Stimulated activated CD4-positive, alpha-beta T cell treated with anti-CD3 and anti-CD28 coated beads, Interleukin-2, amount 100 ng/mL, for 4 hours (primary cell): ENCODE results near the gene GPR68.
"Not testable (repeated sequence)": the region's sequence is repeated elsewhere in the genome, so short reads cannot be mapped to it uniquely, and the experiment has no call there.

Experiments used
- DNase-seq: peaks from one replicate; pipeline ENCODE4 v3.0.0-alpha.2; 2020; ENCODE audit warnings: low read depth

The GPR68 gene

DNA sequence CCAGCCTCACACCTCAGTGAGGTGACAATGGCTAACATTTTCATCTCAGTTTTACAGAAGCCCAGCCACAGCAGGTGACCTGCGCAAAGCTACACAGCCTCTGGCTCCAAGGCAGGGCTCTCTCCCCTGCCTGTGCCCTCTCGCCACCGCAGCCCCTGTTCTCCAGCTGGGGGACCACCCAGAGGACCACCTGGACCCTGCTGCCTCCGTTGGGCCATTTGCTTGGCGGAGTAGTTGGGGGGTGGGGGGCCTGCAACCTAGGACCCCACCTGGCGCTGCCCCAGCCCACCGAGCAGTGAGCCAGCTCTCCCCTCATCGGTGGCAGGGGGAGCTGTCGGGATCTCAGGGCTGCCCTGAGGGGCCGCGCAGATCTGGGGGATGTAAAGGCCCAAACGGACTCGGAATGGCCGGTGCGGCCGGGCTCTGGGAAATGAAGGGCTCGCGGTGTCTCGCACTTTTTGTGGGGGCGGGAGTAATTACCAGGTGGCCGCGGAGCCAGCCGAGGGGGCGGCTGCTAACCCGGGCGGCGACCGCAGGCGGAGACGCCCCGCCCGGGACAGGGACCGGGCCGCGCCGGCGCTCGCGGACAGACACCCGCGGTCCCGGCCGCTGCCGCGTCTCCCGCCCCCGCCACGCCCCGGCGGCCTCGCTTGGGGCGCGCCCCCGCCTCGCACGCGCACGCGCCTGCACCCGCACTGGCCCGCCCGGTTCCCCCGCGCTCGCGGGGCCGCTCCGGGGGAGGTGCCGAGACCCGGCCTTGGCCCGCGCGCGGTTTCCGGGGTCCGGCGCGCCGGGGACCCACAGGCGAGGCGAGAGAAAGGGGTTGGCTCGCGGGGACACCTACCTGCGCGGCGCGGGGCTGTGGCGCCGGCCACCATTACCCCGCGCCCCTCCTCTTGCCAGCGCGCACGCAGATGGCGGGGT, 8.6 kb upstream of the GPR68 start:
- no peak for DNase-seq

DNA sequence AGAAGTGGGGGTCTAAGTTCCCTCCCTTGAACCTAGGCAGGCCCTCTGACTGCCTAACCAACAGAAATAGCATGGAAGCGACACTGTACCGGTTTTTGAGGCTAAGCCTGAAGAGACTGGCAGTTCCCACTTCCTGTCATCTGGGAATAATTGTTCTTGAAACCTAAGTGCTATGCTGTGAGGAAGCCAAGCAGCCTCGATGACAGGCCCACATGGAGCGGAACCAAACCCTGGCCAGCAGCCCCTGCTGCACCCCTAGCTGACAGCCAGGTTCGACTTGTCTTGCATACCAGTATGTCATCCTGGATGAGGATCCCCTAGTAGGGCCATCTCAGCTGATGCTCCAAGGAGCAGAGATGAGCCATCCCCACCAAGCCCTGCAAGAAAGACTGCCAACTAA, 6.4 kb upstream of the GPR68 start:
- no peak for DNase-seq

DNA sequence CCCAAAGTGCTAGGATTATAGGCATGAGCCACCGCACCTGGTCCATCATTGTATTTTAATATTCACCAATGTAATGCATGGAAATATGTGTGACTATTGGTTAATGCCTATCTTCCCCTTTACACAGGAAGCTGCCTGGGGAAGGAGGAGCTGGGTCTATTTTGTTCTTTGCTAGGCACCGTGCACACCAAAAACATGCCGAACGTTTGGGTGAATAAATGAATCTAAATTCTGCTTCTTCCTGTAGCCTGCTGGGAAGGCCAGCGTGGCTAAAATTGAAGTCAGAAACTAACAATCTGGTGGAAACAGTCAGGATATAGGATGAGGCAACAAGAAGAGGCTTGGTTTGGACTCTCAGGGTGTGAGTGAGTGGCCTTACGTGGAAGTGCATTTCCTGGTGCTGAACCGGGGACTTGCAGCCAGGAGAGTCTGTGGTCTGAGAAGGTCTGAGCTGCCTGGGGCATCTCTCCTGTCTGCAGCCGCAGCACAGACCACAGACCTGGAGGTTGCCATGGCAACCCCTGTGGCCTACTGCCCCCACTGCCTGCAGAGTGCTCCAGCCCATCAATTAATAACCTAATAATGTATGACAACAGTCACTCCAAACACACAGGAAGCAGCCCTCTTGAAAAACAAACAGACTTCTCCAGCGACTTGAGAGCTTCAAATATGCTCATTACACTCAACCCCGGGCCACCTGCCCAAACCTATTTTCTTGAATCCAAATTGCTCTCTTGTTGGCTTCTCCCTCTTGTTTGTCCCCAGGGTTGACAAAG, 5.5 kb upstream of the GPR68 start:
- no peak for DNase-seq

DNA sequence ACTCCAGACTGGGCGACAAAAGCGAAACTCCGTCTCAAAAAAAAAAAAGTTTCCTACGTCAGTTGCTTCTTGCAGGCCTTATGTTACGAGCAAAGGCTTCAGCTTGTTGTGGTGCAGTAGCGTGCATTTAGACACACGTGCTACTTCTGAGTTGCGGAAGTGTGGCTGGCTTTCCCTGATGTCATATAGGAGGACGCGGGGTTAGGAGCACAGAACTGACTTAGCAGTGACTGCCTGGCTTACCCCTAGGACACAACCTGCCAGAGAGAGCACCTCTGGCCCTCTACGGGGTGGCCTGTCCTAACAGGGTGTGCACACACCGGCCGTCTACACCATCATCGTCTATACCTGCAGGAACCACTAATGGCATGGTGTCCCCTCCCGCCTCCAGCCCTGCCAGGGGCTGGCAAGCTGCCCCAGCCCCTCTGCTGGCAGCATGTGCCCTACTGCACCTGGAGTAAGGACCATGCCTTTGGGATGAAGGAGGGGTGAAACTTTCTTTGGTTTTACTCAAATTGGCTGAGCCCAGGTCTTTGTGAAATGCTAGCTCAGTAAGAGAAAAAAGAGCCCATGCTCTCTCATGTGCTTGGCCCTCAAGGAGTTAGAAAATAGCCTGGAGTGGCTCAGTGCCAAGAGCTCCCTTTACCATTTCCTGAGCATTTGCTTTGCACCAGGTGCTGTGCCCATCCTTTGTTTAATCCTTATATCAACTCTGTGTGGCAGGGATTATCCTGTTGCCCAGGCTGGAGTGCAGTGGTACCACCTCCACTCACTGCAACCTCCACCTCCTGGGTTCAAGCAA, 1.7 kb upstream of the GPR68 start:
- peak; percentile 72 for DNase-seq

DNA sequence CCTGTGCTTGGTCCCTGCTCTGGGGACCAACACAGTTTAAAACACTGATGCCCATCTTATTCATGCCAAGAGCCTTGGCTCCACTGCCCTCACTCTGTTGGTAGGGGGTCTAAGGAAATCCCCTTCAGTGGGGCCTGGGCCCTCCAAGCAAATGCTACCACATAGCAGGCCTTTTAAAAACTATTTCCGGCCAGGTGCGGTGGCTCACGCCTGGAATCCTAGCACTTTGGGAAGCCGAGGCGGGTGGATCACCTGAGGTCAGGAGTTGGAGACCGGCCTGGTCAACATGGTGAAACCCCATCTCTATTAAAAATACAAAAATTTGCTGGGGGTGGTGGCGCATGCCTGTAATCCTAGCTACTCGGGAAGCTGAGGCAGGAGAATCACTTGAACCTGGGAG, 1.1 kb upstream of the GPR68 start:
- not testable (repeated sequence) for DNase-seq

DNA sequence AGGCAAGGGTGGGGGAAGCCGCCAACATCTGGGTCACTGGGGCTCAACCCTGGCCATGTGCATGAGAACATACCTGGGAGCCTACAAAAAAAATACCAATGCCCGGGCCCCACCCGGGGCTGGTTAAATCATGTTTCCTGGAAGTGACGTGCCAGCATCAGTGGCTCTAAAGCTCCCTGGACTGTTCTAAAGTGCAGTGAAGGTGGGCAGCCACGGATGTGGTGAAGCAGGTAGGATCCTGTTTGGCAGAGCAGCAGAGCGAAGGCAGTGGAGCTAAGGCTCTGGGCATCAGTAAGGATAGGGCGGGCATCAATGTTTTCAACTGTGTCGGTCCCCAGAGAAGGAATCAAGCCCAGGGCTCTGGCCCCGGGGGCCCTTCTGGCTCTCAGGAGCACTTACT, 525 bp upstream of the GPR68 start:
- DNase-seq: peak; percentile 64

DNA sequence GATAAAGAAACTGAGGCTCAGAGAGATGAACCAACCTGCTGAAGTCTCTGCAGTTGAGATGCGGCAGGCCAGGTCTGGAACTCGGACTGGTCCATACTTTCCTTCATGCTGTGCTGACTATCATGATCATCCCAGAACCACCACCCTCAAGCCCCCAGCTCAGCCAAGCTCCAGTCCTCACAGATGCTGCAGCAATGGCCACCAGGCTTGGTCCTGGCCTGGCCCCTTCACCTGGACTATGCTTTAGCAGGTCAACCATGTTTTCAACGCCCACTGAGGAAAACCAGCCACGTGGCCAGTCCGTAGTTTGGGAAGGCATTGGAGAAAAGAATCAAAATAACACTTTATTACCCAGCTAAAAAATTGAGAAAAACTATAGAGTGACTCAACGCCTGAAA, 1.4 kb downstream of the GPR68 start:
- no peak for DNase-seq

DNA sequence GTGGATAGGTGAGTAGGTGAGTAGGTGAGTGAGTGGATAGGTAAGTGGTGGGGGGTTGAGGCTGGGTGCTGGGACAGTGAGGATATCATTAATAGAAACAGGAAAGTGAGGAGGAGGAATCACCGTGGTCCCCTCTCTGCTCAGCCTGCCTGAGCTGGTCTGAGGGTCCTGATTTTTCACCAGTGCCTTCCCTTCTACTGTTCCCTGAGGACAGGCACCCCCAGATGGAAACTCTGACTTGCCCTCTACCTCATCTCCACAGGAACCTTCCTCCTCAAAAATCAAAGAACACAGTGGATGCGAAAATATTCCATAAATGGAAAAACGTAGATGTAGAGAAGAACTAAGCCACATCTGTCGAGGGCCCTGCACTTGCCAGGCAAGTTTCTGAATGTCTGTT, 1.9 kb downstream of the GPR68 start:
- DNase-seq: no peak

DNA sequence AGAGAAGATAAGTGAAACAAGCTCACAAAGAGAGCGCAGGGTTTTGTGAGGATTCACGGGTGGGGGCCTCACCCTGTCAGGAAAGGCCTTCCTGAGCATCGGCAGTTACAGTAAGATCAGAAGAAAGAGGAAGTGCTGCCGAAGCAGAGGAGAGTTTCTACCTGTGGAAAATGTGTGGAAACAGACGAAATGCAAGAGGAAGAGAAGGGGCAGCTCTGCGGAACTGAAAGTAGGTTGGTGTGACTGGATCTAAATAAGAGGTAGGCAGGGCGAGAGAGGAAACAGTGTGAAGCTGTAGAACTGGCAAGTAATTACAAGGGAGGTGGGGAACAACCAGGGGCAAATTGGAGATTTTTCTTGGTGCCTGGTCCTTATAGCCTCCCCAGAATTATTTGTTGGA, 2.6 kb downstream of the GPR68 start:
- DNase-seq: no peak

DNA sequence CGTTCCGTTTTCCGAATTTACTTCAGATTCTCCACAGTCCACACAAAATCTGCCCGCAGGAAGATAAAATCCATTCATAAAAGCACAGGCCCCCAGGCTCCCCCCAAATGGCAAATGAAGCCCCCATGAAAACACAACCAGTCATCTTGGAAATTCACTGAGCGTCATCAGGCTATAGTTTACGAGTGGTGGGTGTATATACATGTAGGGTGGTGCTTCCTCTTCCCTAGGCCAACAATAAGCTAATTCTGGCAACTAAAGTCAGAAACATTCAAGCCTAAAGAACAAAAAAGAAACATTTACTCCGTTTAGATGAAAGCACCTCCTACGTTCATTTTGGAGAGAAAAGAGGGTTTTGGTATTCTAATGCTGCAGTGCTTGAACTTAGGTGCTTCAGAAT, 5.8 kb downstream of the GPR68 start:
- DNase-seq: no peak

DNA sequence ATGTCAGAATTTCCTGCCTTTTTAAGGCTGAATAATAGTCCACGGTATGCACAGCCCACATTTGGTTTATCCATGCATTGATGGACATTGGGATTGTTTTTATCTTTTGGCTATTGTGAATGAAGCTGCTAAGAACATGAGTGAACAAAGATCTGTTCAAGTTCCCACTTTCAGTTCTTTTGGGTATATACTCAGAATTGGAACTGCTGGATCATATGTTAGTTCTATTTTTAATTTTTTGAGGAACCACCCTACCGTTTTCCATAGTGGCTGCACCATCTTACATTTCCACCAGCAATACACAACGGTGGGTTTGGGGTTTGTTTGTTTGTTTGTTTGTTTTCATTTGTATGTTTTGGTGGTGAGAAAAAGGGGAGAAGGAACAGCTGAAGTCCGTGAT, 6.4 kb downstream of the GPR68 start:
- DNase-seq: no peak

DNA sequence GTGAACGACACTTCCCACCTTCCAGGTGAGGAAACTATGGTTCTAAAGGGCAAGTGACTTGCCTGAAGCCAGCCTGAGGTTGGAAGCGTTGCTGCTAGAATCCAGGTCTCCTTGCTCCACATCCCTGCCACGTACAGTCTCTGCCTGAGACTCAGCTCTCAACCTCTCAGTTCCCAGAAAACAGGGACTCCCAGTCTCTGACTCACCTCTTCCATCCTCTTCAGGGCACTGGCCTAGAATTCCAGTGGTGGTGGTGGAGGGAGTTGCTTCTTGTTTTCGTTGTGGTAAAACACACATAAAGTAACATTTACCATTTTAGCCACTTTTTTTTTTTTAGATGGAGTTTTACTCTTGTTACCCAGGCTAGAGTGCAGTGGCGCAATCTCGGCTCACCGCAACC, 7.3 kb downstream of the GPR68 start:
- no peak for DNase-seq

DNA sequence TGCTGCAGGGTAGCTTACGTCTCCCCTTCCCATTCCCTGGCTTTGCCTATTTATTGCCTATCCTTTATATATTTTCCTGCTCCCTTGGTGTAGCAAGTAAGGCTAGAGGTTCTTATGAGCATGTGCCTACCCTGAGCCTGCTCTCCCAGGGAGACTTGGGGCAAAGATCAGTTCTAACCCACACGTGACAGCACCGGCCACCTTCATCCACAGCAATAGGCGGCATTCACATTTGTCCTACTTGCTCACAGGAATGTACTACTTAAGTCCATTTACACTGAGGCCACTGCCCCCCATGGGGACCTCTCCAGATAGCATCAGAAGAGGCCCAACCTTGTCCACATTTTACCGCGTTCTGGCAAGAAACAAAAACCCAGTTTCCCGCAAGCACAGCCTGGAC, 8.7 kb downstream of the GPR68 start:
- no peak for DNase-seq

DNA sequence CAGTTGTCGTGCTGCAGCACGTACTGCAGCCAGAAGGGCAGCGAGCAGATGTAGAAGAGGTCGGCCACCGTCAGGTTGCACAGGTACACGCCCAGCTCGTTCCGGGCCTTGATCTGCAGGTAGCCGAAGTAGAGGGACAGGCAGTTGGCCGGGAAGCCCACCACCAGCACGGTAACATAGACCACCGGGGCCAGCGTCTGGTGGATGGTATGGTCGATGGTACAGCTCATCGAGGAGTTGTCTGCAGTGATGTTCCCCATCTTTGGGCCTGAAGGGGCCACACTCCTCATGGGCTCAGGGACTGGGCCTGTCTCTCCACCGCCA, 9.8 kb downstream of the GPR68 start:
- no peak for DNase-seq

DNA sequence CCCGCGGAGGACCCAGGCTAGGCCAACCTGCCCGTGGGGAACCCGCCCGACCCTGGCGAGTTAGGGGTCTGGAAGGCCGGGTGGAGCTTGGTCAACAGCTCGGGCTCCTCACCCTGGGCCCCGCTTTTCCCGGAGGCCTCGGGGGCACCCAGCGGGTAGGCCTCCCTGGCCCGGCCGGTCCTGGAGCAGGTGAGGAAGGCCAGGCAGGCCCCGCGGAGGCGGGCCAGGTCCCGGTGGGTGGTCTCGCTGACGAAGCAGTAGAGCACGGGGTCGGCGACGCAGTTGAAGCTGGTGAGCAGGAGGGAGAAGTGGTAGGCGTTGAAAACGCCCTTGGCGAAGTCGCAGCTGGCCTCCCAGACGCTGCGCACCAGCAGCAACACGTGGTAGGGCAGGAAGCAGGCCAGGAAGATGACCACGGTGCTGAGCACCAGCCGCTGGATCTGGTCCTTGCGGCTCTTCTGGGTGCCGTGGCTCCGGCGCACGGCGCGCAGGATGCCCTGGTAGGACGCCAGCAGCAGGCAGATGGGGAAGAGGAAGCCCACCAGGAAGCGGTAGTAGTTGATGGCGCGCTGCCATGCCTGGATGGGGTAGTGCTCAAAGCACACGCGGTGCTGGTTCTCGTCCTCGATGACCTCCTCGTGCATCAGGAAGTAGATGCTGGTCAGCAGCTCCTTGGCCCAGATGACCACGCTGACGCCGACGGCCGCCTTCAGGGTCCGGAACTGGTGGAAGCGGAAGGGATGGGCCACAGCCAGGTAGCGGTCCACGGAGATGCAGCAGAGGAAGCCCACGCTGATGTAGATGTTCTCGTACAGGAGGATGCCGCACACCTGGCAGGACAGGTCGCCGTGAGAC, 10.3 kb downstream of the GPR68 start:
- DNase-seq: no peak

DNA sequence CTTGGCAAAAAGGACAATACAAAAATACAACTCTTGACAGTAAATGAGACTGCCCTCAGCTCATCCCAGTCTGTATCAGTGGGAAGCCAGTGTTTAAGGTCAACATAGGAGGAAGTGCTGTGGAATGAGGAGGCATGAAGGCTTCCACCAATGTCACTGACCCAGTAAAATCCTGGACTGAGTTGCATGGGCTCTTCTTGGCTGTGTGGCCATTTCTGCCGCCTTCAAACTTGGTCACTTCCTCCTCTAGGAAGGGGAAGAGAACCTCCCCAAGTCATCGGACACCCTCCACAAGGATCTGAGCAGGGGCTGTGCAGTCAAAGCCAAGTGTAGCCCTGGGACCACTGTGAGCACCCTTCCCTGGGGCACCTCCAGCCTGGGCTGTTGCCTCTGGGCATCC, 11.9 kb downstream of the GPR68 start:
- DNase-seq: no peak

DNA sequence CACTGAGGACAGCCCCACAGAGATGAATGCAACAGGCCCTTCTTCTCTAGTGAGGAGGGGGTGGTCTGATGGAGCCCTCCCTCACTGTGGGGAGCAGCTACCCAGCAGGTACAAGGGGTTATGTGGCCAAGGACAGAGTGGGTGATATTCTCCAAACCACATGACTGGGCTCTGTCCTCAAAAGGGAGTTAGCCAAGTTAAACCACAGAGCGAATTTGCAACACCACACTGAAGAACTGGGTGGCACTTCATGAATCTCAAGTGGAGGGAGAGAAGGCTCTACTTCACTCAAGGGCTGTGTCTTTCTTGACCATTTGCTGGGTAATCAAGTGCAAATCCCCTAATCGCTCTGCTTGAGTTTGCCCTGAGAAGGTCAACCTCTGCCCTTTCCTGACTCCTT, 12.5 kb downstream of the GPR68 start:
- no peak for DNase-seq

DNA sequence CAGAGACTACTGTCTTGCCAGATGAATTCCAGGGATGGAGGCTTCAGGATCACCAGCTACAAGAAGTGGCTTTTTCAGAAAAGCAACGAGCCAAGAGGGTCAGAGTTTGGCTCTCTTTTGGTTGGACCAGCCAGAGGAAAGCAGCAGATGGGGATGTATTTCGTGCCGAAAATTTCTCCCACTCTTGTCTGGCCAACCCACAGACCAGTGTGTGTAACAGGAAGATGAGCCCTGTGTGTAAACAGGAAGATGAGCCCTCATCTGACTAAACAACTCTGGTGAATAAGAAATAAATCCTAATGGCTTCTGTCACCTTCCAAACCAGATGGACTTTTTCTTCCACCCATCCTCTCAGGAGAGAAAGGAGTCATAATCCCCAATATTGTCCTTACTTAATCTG, 13.1 kb downstream of the GPR68 start:
- DNase-seq: no peak

DNA sequence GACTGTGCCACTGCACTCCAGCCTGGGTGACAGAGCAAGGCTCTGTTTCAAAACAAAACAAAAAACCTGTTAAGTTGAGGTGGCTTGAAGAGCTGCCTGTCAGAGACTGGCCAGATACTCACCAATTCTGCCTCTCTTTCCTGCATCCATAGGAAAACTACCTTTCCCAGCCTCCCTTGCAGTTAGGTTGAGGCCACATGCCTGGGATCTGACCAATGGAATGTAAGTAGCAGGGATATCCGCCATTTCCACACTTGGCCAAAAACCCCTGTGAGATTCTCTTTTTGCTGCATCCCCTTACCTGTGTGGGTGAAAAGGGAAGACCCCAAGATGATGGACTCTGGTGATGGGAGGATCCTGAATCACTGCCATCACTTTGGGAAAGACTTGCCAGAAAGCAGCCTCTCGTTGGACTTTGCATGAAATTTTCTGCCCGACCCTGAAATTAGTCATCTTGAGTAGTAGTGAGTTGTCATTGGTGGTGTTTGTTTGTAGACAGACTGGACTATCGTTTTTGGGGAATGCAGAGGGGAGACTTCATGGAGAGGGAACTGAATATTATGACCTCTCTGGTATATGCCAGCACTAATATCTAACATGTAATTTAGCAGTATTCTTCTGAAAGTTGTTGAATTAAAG, 14.0 kb downstream of the GPR68 start:
- DNase-seq: no peak

DNA sequence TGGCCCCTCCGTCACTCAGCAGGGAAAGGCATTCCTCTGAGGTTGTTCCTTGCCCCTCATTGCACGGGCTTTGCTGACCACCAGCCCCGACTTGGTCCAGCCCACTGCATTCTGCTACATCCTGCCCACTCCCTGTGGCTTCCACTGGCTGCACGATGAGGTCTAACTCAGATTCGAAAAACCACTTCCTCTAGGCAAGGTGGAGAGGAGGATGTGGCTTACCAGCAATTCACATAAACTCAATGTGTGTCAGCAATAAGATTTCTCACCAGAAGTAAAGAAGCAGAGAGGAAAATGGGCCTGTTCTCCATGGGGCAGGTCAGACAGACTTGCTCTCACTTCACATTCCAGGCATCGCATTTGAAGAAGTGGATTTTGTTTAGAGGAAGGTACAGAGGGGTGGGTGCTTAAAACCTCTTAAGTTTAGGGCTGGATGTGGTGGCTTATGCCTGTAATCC, 14.7 kb downstream of the GPR68 start:
- DNase-seq: peak; percentile 46

DNA sequence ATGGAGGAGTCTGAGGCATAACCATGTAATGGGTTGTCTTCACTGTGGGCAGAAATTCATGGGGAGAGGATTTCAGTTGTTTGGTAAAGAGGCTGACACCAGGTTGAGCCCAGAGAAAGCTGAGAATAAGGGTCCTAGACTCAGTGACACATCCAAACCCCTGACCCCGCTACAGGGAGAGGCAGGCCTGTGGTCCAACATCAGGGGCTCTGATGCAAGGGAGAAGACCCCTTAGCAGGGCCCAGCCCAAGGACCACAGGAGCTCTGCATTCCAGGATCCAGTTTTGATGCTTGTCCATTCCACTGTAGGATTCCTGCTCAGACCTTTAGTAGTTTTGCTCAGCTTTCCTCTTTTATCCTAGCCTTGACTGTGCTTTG, 15.5 kb downstream of the GPR68 start:
- DNase-seq: no peak
